Activated CD8-positive, alpha-beta memory T cell treated with anti-CD3 and anti-CD28 coated beads, Interleukin-2, amount 10 ng/mL, durations not matched to agents 7 days and 5 days (primary cell): ENCODE results near the gene OOSP1. TPM values are rescaled to one million over a fixed set of nuclear protein-coding genes. Genes with fewer than 3 reads are reported as not detected.

Experiments used
- ATAC-seq: fragments of 150-1000 bp; cut with Tn5 transposase; one replicate; pipeline ENCODE4 v1.10.0; 2021; ENCODE audit warnings: moderate library complexity
- CTCF ChIA-PET: fragments of 350-600 bp; sonication (Branson Sonifier 250); formaldehyde crosslinking; loops from one replicate; lab custom pipeline; 2021; ENCODE audit warnings: antibody characterized with exemption; lab: Charles Lee
- DNase-seq: peaks from one replicate; pipeline ENCODE4 v3.0.0-alpha.2; 2020
- H3K27ac Mint-ChIP-seq: one replicate; pipeline ENCODE4 v1.8.0; 2021; ENCODE audit warnings: mild to moderate bottlenecking, mixed read lengths
- H3K27me3 Mint-ChIP-seq: one replicate; pipeline ENCODE4 v1.8.0; 2021; ENCODE audit warnings: mixed read lengths
- H3K36me3 Mint-ChIP-seq: one replicate; pipeline ENCODE4 v1.8.0; 2021; ENCODE audit warnings: mild to moderate bottlenecking, mixed read lengths
- H3K4me1 Mint-ChIP-seq: one replicate; pipeline ENCODE4 v1.8.0; 2021; ENCODE audit warnings: mixed read lengths
- H3K4me3 Mint-ChIP-seq: one replicate; pipeline ENCODE4 v1.8.0; 2021; ENCODE audit warnings: mild to moderate bottlenecking, moderate library complexity, mixed read lengths
- H3K9me3 Mint-ChIP-seq: one replicate; pipeline ENCODE4 v1.8.0; 2022; ENCODE audit warnings: low read depth, mixed read lengths
- total RNA-seq, 2 experiments: library from RNA; stranded (reverse); gene quantifications; one replicate each; pipeline ENCODE4 v1.2.3, GENCODE V29; 2021

The OOSP1 gene
- total RNA-seq, 2 experiments from 2014 or later = not detected

GRCh38 chr11:59939482-59939881 is 1.2 kb downstream of the OOSP1 start:
- no peaks in the 10 kb centered on the region for H3K9me3 Mint-ChIP-seq
- DNase-seq (no peak), ATAC-seq (no peak)
- no peak overlapping the region for H3K27ac Mint-ChIP-seq
- H3K4me3 Mint-ChIP-seq = no peak overlapping the region
- no peaks in the 10 kb centered on the region for H3K36me3 Mint-ChIP-seq
- CTCF ChIA-PET = interaction anchor here (1.1 kb wide), 1 partner anchor 9 kb away, joined by 3 read pairs; no protein-coding TSS in a partner anchor
- no peaks in the 10 kb centered on the region for H3K4me1 Mint-ChIP-seq
- H3K27me3 Mint-ChIP-seq = no peaks in the 10 kb centered on the region

- H3K9me3 Mint-ChIP-seq = no peaks in the 10 kb centered on the region
- CTCF ChIA-PET = no interaction called here
- ATAC-seq = no peak
- H3K4me1 Mint-ChIP-seq = no peaks in the 10 kb centered on the region
- H3K27ac Mint-ChIP-seq = no peak overlapping the region
- H3K27me3 Mint-ChIP-seq = no peaks in the 10 kb centered on the region
- H3K4me3 Mint-ChIP-seq = no peak overlapping the region
- no peaks in the 10 kb centered on the region for H3K36me3 Mint-ChIP-seq
- no peak for DNase-seq
These were observed 2.9 kb downstream of the OOSP1 start for GRCh38 chr11:59941091-59941490.

GRCh38 chr11:59943997-59944714 is 5.9 kb downstream of the OOSP1 start:
- CTCF ChIA-PET = no interaction called here
- DNase-seq (no peak), ATAC-seq (no peak)
- Mint-ChIP-seq H3K27ac (no peak overlapping the region), H3K36me3 (no peaks in the 10 kb centered on the region), H3K4me3 (no peak overlapping the region), H3K4me1 (no peaks in the 10 kb centered on the region), H3K9me3 (no peaks in the 10 kb centered on the region), H3K27me3 (no peaks in the 10 kb centered on the region)

GRCh38 chr11:59944720-59945119 is 6.5 kb downstream of the OOSP1 start:
- Mint-ChIP-seq H3K27me3 (no peaks in the 10 kb centered on the region), H3K4me3 (no peak overlapping the region), H3K36me3 (no peaks in the 10 kb centered on the region), H3K27ac (no peak overlapping the region), H3K9me3 (no peaks in the 10 kb centered on the region), H3K4me1 (no peaks in the 10 kb centered on the region)
- CTCF ChIA-PET = no interaction called here
- ATAC-seq = no peak
- no peak for DNase-seq

GRCh38 chr11:59953463-59954218 is 15.4 kb downstream of the OOSP1 start:
- CTCF ChIA-PET = no interaction called here

GRCh38 chr11:59954219-59954847 is 16.1 kb downstream of the OOSP1 start:
- ATAC-seq (no peak), DNase-seq (no peak)
- CTCF ChIA-PET = no interaction called here
- no peaks in the 10 kb centered on the region for H3K36me3 Mint-ChIP-seq
- H3K27me3 Mint-ChIP-seq = peaks cover 10% of the 10 kb centered on the region
- H3K27ac Mint-ChIP-seq = no peak overlapping the region
- no peaks in the 10 kb centered on the region for H3K9me3 Mint-ChIP-seq
- no peak overlapping the region for H3K4me3 Mint-ChIP-seq
- H3K4me1 Mint-ChIP-seq = no peaks in the 10 kb centered on the region

More at GRCh38 chr11:59953463-59954218, 15.4 kb downstream of the OOSP1 start:
- Mint-ChIP-seq H3K9me3 (no peaks in the 10 kb centered on the region), H3K36me3 (no peaks in the 10 kb centered on the region), H3K4me1 (no peaks in the 10 kb centered on the region), H3K27ac (no peak overlapping the region), H3K4me3 (no peak overlapping the region), H3K27me3 (peaks cover 10% of the 10 kb centered on the region)
- ATAC-seq (no peak), DNase-seq (no peak)

GRCh38 chr11:59957094-59957493 is 18.9 kb downstream of the OOSP1 start:
- Mint-ChIP-seq H3K4me1 (no peaks in the 10 kb centered on the region), H3K9me3 (no peaks in the 10 kb centered on the region), H3K27ac (no peak overlapping the region), H3K36me3 (no peaks in the 10 kb centered on the region), H3K4me3 (no peak overlapping the region), H3K27me3 (peaks cover 2% of the 10 kb centered on the region)
- ATAC-seq = no peak
- CTCF ChIA-PET = no interaction called here
- no peak for DNase-seq

- Mint-ChIP-seq H3K36me3 (no peaks in the 10 kb centered on the region), H3K9me3 (no peaks in the 10 kb centered on the region), H3K4me3 (no peak overlapping the region), H3K4me1 (no peaks in the 10 kb centered on the region), H3K27ac (no peak overlapping the region), H3K27me3 (peaks cover 2% of the 10 kb centered on the region)
- DNase-seq = no peak
- CTCF ChIA-PET = no interaction called here
- ATAC-seq = no peak
These were observed 22.5 kb downstream of the OOSP1 start for GRCh38 chr11:59960502-59961381.

- no peak overlapping the region for H3K4me3 Mint-ChIP-seq
- no peak for DNase-seq
- CTCF ChIA-PET = no interaction called here
- H3K9me3 Mint-ChIP-seq = no peaks in the 10 kb centered on the region
- no peak for ATAC-seq
- peaks cover 1% of the 10 kb centered on the region for H3K27me3 Mint-ChIP-seq
- no peak overlapping the region for H3K27ac Mint-ChIP-seq
- H3K36me3 Mint-ChIP-seq = no peaks in the 10 kb centered on the region
- no peaks in the 10 kb centered on the region for H3K4me1 Mint-ChIP-seq
These were observed 23.9 kb downstream of the OOSP1 start for GRCh38 chr11:59962107-59962482.

GRCh38 chr11:59963733-59964132 is 25.5 kb downstream of the OOSP1 start, which contains the start of gene OOSP4A:
Gene OOSP4A, plus strand, starts transcription at chr11:59964033. Its CDS starts 0 bp downstream, at chr11:59964033.
- Mint-ChIP-seq H3K36me3 (no peaks in the 10 kb centered on the region), H3K4me3 (no peak within 1 kb of the TSS), H3K27me3 (peaks cover 4% of the 10 kb centered on the region), H3K27ac (no peak within 1 kb of the TSS), H3K4me1 (no peaks in the 10 kb centered on the region), H3K9me3 (no peaks in the 10 kb centered on the region)
- ATAC-seq = no peak
- CTCF ChIA-PET = no interaction called here
- no peak for DNase-seq

GRCh38 chr11:59965424-59965823 is 27.2 kb downstream of the OOSP1 start:
- no peaks in the 10 kb centered on the region for H3K4me1 Mint-ChIP-seq
- CTCF ChIA-PET = no interaction called here
- no peak overlapping the region for H3K27ac Mint-ChIP-seq
- no peaks in the 10 kb centered on the region for H3K9me3 Mint-ChIP-seq
- H3K36me3 Mint-ChIP-seq = no peaks in the 10 kb centered on the region
- H3K4me3 Mint-ChIP-seq = no peak overlapping the region
- ATAC-seq = no peak
- DNase-seq = no peak
- peaks cover 4% of the 10 kb centered on the region for H3K27me3 Mint-ChIP-seq

- Mint-ChIP-seq H3K36me3 (no peaks in the 10 kb centered on the region), H3K4me3 (no peak overlapping the region), H3K9me3 (no peaks in the 10 kb centered on the region), H3K4me1 (no peaks in the 10 kb centered on the region), H3K27ac (no peak overlapping the region), H3K27me3 (peaks cover 4% of the 10 kb centered on the region)
- ATAC-seq = no peak
- no peak for DNase-seq
- CTCF ChIA-PET = no interaction called here
These were observed 28.0 kb downstream of the OOSP1 start for GRCh38 chr11:59966201-59966600.
